ENCODE data around the gene DDX50.

- TF ChIP-seq POLR2A (IDR thresholded peaks at IDR 0.05) (no peak), CTCF (IDR thresholded peaks at IDR 0.05) (no peak)
Observed at GRCh38 chr10:68870061-68870460, 31.1 kb upstream of the DDX50 start.
